ACHN (cell line): ENCODE measurements around the gene GPR55.

Source experiments
- DNase-seq: peaks from one replicate; pipeline ENCODE4 v3.0.0-alpha.2; 2015
- in situ Hi-C: cut with HindIII; loops from 2 replicates; pipeline ENCODE4 v1.10.0; 2017; ENCODE audit warnings: low sequenced_read_pairs, low pct_ligation_motif_present, low pct_unique_long_range_greater_than_20kb

GPR55 gene

DNA sequence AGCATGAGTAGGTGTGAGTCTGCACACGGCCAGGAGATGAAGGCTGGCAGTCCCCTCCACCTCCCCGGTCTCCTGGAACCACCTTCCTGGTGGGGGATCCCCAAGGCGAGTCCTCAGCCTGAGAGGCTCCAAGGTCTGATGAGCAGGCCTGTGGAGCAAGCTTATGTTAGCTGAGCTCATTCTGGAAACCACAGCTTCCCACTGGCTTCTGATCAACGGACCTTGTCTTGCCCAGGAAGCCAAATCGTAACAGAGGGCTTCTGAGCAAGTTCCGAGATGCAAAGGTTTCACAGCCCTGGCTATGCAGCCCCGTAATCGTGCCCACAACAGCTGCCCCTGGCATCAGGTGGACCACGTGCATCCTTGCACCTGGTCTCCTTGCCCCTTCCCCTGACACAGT, 28.8 kb upstream of the GPR55 start:
- in situ Hi-C loops: no loop called here
- peak; percentile 48 for DNase-seq

DNA sequence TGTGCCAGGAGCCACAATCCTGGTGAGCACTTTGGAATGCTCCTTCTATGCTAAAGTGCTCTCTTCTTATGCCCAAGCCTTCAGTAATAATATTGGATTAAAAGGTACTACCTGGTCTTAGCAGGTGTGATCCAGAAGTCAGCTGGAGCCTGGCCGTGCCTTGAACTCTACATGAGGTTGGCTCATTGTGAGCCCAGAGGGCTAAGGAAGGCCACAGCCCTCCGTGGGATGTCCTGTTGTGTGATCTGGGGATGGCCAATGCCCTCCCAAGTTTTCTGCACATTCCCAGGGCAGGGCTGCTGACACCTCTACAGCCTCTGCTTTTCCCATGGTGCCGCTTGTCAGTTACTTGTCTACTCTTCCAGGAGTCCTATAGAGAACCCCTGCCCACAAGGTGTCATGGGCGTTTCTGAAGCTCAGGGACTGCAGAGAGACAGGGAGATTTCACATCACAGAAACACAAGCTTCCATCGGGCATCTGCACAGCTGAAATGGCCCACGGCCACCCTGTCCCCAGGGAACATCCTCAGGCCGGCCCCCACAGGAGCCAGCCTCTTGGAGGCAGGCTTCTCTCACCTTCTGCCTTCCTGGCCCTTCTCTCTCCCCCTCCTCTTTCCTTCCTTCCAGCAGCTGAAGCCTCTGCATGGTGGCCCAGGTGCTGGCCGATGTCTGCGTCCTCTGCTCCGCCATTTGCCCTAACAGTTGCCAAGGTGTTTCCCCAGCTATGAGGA, 27.3 kb upstream of the GPR55 start:
- in situ Hi-C loops: no loop called here
- no peak for DNase-seq

DNA sequence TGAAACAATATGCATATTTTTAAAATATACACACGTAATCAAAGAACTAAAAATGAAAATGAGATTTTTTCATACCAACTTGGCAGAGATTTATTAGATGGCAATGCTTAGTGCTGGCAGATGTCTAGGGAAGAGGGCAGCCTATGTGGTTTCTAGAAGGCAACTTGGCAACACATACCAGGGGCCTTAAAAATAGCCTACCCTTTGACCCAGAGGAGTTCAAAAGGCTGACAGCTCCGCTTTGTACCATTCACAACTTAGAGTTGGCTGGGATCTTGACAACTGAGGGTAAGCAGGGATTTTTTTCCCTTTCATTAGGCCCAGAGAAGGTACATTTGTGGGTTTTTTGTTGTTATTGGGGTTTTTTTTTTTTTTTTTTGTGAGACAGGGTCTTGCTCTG, 26.4 kb upstream of the GPR55 start:
- in situ Hi-C loops: no loop called here

DNA sequence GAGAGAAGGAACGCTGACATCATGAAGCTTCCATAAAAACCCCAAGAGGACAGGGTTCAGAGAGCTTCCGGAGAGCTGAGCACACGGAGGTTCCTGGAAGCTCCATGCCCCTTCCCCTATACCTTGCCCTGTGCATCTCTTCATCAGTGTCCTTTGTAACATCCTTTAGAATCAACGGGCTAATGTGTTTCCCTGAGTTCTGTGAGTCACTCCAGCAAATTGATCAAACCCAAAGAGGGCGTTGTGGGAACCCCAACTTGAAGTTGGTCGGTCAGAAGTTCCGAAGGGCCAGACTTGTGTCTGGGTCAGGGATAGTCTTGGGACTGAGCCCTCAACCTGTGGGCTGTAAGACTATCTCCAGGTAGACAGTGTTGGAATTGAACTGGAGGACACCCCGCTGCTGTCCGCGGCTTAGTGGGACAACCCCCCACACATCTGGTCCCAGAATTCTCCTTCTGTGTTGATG, 25.9 kb upstream of the GPR55 start:
- in situ Hi-C loops: no loop called here
- DNase-seq: no peak

More for the DNA sequence above, 26.4 kb upstream of the GPR55 start:
- no peak for DNase-seq

DNA sequence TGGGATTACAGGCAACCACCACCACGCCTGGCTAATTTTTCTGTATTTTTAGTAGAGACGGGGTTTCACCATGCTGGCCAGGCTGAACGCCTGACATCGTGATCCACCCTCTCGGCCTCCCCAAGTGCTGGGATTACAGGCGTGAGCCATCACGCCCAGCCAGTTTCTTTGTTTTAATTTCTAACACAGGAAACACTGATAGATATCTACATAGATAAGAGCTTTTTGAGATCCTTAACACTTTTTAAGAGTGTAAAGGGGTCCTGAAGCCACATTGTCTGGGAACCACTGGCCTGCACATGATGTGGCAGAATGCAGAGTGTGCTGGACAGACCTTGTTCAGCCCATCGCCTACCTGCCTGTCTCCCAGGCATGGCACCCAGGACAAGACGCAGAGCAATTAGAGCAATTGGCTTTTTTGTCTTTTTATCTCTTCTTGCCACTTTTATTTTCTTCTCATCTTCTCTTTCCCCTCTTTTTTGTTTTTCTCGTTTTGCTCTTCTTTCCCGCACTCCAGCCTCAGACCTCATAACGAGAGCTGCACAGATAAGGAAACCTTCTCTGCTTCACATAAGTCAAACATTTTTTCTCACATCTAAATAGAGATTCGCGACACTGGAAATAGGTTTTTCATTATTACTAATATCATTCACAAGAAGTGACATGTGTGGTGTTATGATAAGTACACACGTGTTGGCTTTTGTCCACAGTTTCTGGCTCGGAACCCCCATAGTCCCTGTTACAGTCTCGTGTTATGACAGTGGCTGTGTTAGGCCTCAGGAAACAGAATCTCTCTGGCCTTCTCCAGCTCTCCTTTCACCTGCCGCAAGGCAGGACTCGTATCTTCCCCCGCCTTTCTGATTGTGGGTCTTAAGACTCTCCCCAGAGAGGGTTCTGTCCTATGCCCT, 25.2 kb upstream of the GPR55 start:
- in situ Hi-C loops: no loop called here
- no peak for DNase-seq

DNA sequence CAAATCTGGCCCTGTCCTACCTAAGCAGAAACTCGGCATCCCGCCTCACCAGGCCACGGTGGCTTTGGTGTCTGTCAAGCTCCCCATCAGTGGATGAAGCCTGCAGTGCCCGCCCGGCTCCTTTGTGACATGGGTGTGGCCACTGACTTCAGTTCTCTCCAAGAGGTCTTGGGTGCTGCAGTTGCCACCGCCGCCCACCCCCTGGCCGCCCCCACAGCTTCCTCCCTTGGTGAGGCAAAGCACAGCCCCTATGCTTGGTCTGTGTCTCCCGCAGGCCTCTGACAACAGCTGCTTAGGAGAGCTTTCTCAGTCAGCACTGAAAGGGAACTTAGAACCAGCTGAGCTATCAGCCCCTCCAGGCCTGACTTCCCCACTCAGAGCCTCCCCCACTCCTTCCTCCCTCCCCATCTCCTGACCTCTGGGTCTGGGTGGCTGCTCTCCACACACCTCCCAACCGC, 22.9 kb upstream of the GPR55 start:
- no peak for DNase-seq

DNA sequence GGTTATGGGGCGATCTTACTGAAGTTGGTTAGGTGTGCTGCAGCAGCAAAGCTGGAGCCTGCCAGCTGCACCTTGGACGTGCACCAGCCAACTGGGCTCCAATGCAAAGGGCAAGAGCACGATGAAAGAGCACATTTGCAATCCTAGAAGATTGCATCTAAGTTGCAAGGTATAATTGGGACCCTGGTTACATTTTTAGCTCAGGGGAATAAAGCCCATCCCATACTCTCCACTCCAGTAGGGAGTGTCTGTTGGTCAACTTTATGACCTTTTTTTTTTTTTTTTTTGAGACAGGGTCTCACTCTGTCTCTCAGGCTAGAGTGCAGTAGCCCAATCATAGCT, 22.2 kb upstream of the GPR55 start:
- no peak for DNase-seq
- in situ Hi-C loops: no loop called here

More for the DNA sequence above, 22.9 kb upstream of the GPR55 start:
- in situ Hi-C loops: no loop called here

DNA sequence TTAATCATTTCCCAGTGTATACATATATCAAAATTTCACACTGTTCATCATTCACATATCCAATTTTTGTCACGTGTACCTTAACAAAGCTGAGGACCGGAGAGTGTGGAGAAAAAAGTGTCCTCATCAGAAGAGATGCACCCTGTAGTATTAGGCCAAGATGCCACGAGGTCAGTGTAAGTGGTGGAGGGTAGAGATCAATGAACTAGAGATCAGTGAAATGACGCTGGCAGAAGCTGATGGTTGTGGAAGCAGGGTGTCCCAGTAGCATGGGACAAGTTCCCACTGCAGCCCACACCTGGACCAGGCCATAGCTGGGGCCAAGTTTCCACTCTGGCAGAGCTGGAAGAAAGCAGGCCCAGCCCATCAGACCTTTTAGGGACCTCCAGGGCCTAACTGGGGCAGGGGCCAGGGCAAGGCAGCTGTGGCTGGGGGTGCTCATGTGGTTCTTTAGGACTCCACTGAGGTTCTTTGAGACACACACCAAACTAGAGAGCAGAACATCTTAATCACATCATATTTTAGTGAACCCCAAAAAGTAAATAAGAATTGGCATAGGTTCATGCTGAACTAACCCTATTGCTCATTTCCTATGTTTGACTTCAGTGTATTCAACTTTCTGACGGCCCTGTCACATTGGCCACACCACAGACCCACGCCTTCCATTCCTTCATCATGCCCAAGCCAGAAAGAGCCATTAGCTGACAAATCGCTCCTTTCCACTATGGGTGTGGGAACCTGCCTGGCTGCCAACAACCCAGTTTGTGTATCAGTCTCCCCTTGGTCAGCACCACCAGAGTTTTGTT, 21.6 kb upstream of the GPR55 start:
- in situ Hi-C loops: no loop called here

DNA sequence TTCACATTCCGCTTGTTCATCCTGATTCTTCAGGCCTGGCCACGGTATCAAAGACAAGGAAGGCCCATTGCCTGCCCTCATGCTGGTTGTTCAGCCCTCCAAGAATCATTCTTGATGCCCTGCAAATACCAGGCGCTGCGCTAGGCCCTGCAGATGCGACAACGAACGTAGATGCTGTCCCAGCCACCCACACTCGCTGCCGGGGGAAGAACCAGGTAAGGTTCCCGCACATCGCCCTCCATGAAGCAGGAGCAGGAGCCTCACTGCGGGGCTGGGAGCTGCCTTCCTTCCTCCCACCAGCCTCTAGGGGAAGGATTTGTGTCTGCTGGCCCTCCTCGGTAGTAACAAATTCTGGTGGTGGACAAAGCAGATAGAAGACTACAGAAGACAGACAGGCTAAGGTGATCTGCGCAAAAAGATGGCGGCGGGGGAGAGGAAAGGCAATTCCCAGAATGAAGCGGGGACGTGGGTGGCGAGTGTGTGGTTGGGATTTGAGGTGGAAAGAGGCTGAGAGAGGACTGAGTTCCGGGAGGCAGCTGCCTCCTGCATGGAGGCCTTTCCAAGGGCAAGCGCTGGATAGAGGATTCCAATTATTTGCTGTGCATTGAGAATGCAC, 19.8 kb upstream of the GPR55 start:
- no peak for DNase-seq
- in situ Hi-C loops: no loop called here

More for the DNA sequence above, 21.6 kb upstream of the GPR55 start:
- DNase-seq: no peak

DNA sequence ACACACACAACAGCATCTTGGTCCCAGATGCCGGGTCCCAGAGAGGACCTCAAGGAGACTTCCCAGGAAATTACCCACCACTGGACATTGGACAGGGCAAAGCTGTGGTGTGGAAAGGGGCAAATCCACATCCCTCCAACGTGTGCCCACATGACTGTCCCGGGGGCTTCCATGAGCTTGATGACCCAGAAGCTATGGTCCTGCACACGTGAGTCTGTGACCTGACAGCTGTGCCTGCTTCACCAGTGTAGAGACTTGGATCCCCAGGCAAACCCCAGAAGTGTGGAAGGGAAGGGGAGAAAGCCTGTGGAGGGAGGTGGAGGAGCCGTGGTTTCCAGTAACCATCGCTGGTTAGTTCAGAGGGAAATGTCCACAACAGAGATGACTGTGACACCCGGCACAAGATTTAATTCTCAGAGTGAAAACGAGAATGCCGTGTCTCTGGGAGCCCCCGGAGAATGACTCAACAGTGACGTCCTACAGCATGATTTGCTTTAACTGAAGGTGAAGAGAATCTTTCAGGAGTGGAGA, 19.1 kb upstream of the GPR55 start:
- no peak for DNase-seq
- in situ Hi-C loops: no loop called here

DNA sequence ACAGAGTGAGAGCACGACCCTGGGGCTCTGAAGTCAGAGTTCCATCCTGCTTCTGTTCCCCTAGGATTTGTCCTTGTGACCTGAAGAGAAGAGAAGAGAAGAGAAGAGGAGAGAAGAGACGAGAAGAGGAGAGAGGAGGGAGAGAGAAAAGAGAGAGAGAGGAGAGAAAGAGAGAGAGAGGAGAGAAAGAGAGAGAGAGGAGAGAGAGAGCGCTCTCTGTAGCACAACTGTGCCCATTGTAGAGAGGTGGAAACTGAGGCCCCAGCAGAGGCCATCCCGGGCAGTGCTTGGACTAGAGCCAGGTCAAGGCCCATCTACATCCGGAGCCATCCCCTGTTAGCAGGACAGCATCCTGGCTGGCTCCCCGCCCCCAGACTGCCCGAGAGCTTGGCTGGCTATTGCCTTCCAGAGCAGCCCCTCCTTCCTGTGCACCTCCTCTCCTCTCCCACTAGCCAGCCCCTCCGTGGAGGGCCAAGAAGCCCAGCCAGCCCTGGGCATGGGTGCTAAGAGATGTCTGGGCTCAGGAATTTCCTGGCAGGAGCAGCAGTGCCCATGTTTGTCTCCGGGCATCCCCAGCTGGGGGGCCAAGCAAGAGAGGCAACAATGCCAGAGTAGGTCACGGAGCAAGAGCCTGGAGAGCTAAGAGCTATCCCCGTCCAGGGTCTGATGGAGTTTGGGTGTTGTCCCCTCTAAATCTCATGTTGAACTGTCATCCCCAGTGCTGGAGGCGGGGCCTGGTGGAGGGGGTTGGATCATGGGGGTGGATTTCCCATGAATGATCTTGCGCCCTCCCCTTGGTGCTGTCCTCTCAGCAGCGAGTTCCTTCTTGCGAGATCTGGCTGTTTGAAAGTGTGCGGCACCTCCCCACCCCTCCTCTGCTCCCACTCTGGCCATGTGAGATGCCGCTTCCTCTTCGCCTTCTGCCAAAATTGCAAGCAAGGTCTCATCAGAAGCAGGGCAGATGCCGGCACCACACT, 18.2 kb upstream of the GPR55 start:
- no peak for DNase-seq
- in situ Hi-C loops: no loop called here

DNA sequence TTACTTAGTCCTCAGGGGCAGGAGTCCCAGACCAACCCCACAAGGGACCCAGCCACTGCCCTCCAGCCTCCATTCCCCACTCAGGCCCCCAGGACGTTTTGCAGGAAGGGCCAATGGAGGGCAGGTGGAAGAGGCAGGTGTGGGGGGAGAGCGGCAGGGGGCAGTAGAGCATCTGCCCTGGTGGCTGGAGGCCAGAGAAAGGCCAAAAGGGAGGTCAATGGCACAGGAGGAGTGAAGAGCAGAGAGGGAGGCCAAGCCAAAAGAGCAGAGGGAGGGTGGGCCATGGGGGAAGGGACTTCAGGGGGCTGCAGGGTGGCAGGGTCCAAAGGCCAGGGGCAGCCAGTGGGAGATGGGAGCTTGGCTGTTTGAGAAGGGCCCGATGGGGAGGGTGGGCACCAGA, 17.3 kb upstream of the GPR55 start:
- DNase-seq: no peak
- in situ Hi-C loops: no loop called here

DNA sequence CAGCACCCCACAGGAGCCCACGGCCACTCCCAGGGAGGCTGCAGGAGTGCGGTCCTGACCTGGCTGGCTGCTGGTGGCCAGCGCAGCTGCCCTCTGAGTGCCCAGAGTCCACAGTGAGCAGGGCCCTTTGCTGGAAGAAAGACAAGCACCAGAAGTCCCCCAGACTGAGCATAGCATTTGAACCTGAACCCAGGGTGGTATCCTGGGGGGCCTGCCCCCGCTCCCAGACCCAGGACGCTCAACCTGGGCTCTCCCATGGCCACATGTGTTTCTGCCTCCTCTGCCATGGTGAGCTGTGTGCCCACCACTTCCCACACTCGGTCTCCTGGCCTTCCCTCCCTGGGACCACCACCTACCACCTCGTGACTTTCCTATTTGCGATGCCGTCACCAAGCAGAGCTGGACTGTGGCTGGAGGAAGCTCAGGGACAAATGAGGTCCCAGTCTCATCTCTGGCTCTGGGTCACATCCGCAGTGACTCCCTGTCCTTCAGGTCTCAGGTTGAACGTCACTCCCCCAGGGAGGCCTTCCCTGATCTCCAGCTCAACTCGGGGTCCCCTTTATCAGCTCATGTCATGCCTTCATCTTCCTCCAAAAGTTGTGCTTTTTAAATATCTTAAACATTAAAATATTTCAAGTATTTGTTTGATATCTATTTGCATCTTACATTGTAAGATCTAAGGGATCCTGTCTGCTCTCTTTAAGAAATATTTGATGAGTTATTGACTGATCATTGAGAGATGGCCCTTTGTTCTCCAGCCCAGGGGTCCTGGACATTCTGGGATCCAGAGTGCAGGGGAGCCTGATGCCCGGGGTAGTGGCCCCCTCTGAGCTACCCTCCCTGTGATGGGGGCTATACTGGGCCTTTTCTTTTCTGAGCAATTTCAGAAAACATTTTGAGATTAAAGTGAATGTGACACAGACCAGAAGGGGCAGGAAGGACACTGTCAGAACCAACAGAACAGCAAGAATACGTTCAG, 16.4 kb upstream of the GPR55 start:
- in situ Hi-C loops: no loop called here

DNA sequence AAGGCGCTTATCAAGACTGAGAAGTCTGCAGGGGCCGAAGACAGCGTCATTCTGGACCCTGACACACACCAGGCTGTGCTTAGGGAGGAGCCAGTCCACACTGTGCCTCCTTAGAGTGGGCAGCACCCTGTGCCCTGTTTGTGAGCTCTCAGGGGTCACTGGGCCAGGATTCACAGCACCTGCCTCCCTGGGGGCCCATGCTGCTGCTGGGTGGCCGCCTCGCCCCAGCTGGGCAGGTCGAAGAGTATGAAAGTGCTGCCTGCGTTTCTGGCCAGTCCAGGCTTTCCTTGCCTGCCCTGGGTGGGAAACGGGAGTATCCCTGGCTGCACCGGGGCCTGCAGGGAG, 15.4 kb upstream of the GPR55 start:
- in situ Hi-C loops: no loop called here
- no peak for DNase-seq

More for the DNA sequence above, 16.4 kb upstream of the GPR55 start:
- DNase-seq: no peak

DNA sequence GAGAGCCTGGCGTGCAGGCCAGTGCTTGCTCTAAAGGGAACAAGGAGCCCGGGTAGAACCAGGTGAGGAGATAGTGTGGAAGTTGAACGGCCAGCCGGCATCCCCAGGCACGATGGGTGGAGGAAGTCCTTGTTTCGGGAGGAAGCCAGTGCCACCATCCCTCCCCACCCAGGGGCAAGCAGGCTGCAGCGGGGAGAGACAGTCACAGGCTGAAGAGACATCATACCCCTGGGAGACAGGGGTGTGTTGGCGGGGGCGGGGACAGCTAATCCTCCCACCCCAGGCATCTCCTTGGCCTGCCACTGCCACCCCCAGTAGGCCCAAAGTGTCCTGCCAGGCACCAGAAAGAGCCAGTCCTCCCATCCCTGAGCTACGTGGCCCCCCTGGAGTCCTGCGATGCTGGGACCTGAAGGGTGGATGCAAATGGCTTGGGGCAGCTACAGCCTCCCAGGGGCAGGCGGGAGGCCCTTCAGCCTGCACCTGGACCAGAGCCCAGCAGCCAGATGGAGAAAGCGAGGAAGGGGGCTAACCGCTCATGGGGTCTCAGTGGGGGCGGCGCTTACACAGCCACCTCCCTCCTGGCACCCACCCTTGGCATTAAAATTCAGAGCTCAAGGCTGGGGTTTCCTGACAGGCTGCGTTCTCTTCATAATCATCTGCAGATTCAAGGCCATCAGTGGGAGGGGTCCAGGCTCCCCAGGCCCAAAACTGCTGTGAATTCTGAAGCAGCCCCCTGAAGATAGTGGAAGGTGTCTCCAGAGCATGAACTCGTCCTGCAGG, 14.8 kb upstream of the GPR55 start:
- in situ Hi-C loops: no loop called here
- no peak for DNase-seq
